GM12874 (cell line): Measurements from ENCODE around the gene POU4F1.

Source experiments
- TF ChIP-seq, protein P1 (sequence below): IDR thresholded peaks from 2 replicates; pipeline ENCODE4 v1.5.1; 2011; ENCODE audit warnings: low read depth, mild to moderate bottlenecking, control low read depth, low read length, moderate library complexity; ENCODE audit not compliant: insufficient read depth

POU4F1 gene

DNA sequence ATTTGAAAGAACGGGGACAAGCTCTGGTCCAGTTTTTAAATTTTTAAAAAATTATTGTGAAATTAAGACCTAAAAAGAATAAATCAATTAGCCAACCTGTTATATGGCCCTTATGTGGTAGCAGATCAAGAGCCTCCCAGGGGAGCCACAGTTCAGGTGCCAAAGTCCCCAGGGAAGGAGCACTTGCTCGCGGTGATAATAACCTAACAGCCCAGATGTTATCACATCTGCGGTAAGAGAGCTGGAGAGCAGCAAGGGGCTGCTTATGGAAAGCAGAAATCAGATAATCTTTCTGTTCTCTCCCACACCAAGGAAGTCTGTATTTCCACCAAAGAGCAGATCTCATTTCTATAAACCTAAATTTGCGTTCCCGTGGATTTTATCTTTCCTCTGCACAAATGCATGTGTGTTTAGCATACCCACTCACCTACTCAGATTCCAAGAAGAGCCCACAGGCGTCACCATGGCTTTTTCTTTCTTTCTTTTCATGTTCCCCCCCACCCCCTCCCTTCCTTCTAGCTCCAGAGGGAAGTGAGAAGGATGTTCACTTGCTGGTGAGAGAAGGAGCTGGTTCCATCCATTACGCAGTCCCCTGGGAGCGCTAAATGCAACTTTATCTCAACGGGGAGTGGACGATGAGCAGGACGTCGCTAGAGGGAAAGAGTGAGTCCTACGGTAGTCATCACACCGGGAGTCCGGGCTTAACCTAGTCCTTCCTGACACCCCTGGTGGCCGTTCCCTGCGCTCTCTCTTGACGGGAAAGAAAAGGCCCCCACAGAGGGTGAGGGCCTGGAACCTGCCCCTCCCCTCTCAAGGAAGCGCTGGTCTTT is 1.6 kb upstream of the POU4F1 start:
- TF ChIP-seq, protein P1, sequence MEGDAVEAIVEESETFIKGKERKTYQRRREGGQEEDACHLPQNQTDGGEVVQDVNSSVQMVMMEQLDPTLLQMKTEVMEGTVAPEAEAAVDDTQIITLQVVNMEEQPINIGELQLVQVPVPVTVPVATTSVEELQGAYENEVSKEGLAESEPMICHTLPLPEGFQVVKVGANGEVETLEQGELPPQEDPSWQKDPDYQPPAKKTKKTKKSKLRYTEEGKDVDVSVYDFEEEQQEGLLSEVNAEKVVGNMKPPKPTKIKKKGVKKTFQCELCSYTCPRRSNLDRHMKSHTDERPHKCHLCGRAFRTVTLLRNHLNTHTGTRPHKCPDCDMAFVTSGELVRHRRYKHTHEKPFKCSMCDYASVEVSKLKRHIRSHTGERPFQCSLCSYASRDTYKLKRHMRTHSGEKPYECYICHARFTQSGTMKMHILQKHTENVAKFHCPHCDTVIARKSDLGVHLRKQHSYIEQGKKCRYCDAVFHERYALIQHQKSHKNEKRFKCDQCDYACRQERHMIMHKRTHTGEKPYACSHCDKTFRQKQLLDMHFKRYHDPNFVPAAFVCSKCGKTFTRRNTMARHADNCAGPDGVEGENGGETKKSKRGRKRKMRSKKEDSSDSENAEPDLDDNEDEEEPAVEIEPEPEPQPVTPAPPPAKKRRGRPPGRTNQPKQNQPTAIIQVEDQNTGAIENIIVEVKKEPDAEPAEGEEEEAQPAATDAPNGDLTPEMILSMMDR = no peak

DNA sequence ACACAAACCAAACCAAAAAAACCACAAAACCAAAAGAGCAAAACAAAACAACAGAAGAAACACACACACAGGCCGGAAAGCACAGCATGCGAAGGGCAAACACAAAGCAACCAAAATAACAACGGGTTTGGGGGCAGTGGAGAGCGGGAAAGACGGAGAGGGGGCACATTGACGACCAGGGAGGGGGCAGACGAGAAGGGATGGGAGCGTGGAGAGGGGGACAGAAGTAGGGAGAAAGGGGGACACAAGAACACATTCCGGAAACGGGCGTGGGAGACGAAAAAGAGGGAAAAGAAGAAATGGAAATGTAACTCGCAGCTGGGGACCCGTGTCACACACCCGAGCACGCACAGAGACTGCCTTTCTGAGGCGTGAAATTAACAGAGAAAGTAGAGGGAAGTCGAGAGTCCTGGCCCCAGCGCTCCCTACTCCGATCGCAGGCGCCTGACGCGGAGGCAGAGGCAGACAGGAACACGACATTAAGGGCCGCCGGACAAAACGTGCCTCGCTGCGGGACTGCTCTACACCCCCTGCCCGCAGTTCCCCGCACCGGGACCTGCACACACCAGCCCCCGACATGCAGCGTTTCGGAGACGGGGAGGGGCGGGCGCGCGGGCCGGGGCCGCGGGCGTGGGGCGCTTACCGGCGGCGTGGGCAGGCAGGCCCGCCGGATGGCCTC is 652 bp downstream of the POU4F1 start:
- TF ChIP-seq, protein P1 = no peak

- TF ChIP-seq, protein P1 = no peak
These were observed 1.3 kb downstream of the POU4F1 start for GRCh38 chr13:78601874-78602560.

DNA sequence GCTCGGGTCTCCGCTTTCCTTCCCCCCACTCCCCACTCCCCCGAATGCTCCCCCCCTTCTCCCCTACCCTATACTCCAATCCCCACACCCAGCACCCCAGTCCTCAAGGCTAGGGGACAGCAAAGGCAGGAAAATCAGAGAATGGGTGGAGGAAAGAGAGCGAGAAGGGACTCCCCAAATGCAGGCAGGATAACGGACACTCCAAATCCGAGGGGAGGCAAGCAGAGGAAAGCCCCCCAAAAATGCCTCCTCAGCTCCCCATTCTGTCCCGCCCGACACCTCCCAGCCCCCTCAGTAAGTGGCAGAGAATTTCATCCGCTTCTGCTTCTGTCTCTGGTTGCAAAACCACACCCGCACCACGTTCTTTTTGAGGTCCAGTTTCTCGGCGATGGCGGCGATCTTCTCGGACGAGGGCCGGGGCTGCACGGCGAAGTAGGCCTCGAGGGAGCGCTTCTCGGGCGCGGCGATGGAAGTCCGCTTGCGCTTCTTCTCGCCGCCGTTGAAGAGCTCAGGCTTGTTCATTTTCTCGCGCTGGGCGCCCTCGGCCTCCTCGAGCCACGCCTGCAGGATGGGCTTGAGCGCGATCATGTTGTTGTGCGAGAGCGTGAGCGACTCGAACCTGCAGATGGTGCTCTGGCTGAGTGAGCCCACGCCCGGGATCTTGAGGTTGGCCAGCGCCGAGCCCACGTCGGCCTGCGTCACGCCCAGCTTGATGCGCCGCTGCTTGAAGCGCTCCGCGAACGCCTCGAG is 2.1 kb downstream of the POU4F1 start:
- TF ChIP-seq, protein P1 = no peak

DNA sequence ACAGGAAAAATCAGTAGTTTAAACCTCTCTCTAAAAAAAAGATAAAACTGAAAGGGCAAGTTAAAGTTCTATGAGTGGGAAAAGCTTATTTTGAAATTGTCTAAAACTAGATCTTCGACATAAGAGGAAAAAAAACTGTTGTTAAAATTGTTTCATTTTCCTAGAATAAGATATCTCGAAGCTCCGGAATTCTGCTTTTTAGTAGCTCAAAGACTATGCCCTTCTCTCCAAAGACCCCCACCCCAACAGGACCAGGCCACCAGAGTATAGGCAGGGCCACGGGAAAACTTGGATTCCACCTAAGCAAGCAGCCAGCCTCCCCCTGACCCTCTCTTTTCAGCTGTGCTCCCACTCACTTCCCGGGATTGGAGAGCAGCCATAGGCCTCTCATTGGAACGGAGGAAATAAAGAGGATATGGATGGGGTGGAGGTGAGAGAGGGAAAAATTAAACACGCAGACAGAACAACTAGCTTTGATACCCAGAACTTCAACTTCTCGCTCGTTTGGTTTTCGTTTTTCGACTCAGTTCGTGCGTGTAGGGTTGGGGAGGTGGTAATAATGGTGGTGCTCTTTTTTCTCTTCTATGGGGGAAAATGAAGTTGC is 3.0 kb downstream of the POU4F1 start:
- TF ChIP-seq, protein P1 = no peak

DNA sequence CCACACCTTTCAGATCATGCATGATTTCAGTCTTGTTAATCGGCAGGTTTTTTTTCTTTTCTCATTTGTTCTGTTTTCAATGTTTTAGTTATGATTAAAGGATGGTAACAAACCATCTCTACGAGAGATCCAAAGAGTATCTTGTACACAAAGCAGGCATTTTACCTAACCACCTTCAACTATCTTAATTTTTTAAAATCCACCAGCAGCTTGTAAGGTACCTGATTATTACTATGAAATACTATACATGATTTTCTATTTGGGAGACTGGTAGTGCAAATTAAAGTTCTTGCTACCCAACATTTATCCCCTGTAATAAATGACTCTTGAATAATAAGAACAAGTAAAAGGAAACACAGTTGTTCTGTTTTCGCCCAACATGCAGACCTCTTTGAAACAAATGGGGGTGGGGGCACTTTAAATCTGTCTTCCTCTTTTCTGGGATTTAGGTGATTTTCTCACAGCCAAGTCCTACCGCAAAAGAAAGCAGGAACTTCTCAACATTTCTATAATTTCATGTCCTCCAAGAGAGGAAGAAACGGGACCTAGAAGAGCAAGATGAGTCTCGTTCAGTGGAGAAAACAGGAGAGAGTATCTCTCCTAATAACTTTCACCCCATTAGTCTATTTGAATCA is 3.6 kb downstream of the POU4F1 start:
- TF ChIP-seq, protein P1 = no peak
